Kidney (tissue), 14 donors: ENCODE data around the gene ENTREP1. TPM values are rescaled to one million over a fixed set of nuclear protein-coding genes. Genes with fewer than 3 reads are reported as not detected.

ENCODE experiments used
- DNase-seq, 5 donors: peaks; one replicate each; pipeline ENCODE4 v3.0.0-alpha.2; 2013 to 2020
- FAIRE-seq: peaks from 2 replicates; lab custom pipeline; 2012; peaks lifted over from hg19 to GRCh38; lab: Jason Lieb, UNC
- H3K27ac ChIP-seq, 2 donors: one replicate each; pipeline ENCODE4 v1.7.0; 2013; ENCODE audit warnings: low read depth in 2 of 2, low read length in 2 of 2, inconsistent platforms in 1 of 2
- H3K27me3 ChIP-seq: one replicate; pipeline ENCODE4 v1.7.1; 2013; ENCODE audit warnings: low read length, inconsistent platforms; ENCODE audit not compliant: control insufficient read depth, insufficient read depth
- H3K36me3 ChIP-seq, 3 donors: one replicate each; pipeline versions ENCODE4 v1.7.0 to v1.7.1; 2013; ENCODE audit warnings: low read length in 3 of 3, control low read depth in 1 of 3, inconsistent platforms in 1 of 3; ENCODE audit not compliant: insufficient read depth in 3 of 3, control insufficient read depth in 2 of 3
- H3K4me1 ChIP-seq, 3 donors: one replicate each; pipeline versions ENCODE4 v1.7.0 to v1.7.1; 2013; ENCODE audit warnings: low read length in 3 of 3, inconsistent platforms in 1 of 3, low read depth in 1 of 3; ENCODE audit not compliant: control insufficient read depth in 2 of 3, insufficient read depth in 2 of 3
- H3K4me3 ChIP-seq, 3 donors: one replicate each; pipeline versions ENCODE4 v1.7.0 to v1.8.1; 2013; ENCODE audit warnings: low read length in 3 of 3, control low read depth in 1 of 3, inconsistent platforms in 1 of 3
- H3K9ac ChIP-seq, 3 donors: one replicate each; pipeline versions ENCODE4 v1.7.0 to v1.7.1; 2013; ENCODE audit warnings: low read length in 3 of 3, control low read depth in 1 of 3, inconsistent platforms in 1 of 3
- H3K9me3 ChIP-seq, 3 donors: one replicate each; pipeline versions ENCODE4 v1.7.0 to v1.7.1; 2013; ENCODE audit warnings: low read length in 3 of 3, control low read depth in 1 of 3, inconsistent platforms in 1 of 3; ENCODE audit not compliant: control insufficient read depth in 2 of 3, insufficient read depth in 1 of 3
- intact Hi-C: fragments of 100-400 bp; cut with DNase I; formaldehyde crosslinking; loops from one replicate; pipeline ENCODE4 v1.11.1; 2022
- polyA plus RNA-seq: library from polyadenylated mRNA; stranded (reverse); fragments of 350-450 nt; fragmentation: Illumina TruSeq; extraction: RNeasy Lipid Tissue Mini Kit (QIAGEN cat#74804); gene quantifications from one replicate; pipeline ENCODE4 v1.2.3, GENCODE V29; 2014; ENCODE audit warnings: low read depth, low replicate concordance; ENCODE audit not compliant: insufficient read depth
- total RNA-seq: library from RNA; stranded (reverse); fragmentation: NEBNext Ultra II Directional; extraction: Animal tissue kit (Norgen Biotek cat#: 25700); gene quantifications from one replicate; pipeline ENCODE4 v1.2.1, GENCODE V29; 2021
- TF ChIP-seq, protein P1 (sequence below): IDR thresholded peaks from 3 replicates; pipeline ENCODE4 v1.5.1; 2012; ENCODE audit warnings: mild to moderate bottlenecking, moderate library complexity, borderline replicate concordance; ENCODE audit not compliant: insufficient read depth; ENCODE audit errors: extremely low read depth
- donor health status: control.
- donor health status: control.
- donor health status: control.
- donor health status: control.
- donor health status: control.
- donor health status: DM: yes; HTN: yes; CAD: no.
- donor health status: Normal renal cell carcinoma (clear cell type).

Gene ENTREP1
- total and polyA plus RNA-seq, 2 donors from 2014 or later = 7.5 to 8.6 TPM

- H3K9me3 ChIP-seq = no peaks in the 10 kb centered on the region
- H3K36me3 ChIP-seq = no peaks in the 10 kb centered on the region
- H3K27ac ChIP-seq = no peak overlapping the region
- no peaks in the 10 kb centered on the region for H3K27me3 ChIP-seq
- intact Hi-C loops = no loop called here
- FAIRE-seq (no peak), DNase-seq (no peak)
- no peaks in the 10 kb centered on the region for H3K4me1 ChIP-seq
- H3K4me3 ChIP-seq = no peak overlapping the region
- H3K9ac ChIP-seq = no peak overlapping the region
- TF ChIP-seq, protein P1, sequence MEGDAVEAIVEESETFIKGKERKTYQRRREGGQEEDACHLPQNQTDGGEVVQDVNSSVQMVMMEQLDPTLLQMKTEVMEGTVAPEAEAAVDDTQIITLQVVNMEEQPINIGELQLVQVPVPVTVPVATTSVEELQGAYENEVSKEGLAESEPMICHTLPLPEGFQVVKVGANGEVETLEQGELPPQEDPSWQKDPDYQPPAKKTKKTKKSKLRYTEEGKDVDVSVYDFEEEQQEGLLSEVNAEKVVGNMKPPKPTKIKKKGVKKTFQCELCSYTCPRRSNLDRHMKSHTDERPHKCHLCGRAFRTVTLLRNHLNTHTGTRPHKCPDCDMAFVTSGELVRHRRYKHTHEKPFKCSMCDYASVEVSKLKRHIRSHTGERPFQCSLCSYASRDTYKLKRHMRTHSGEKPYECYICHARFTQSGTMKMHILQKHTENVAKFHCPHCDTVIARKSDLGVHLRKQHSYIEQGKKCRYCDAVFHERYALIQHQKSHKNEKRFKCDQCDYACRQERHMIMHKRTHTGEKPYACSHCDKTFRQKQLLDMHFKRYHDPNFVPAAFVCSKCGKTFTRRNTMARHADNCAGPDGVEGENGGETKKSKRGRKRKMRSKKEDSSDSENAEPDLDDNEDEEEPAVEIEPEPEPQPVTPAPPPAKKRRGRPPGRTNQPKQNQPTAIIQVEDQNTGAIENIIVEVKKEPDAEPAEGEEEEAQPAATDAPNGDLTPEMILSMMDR = no peak
Measured at GRCh38 chr9:69380301-69380700, 55.3 kb downstream of the ENTREP1 start.

DNA sequence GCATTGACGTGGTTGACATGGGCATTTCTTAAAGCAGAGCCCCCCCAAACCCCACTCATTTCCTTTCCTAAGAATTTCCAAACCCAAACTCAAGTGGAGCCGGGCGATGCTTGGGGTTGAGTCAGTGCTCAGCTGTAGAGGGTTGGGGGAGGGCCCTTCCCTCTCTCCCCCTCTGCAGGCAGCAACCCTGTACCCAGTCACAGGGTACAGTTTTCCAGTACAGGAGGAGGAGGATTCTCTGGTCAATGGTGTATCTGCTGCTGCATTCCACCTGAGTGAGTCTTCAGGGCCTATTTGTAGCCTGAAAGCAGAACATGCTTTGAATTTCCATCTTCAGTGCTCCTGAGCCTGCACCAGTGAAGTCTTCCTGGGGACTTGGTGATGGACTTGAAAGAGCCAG lies 55.8 kb downstream of the ENTREP1 start:
- intact Hi-C loops = no loop called here
- no peak overlapping the region for H3K9ac ChIP-seq
- no peaks in the 10 kb centered on the region for H3K27me3 ChIP-seq
- H3K27ac ChIP-seq = no peak overlapping the region
- no peaks in the 10 kb centered on the region for H3K9me3 ChIP-seq
- no peak for DNase-seq
- TF ChIP-seq, protein P1 = no peak
- no peaks in the 10 kb centered on the region for H3K4me1 ChIP-seq
- H3K36me3 ChIP-seq = no peaks in the 10 kb centered on the region
- no peak for FAIRE-seq
- H3K4me3 ChIP-seq = no peak overlapping the region

DNA sequence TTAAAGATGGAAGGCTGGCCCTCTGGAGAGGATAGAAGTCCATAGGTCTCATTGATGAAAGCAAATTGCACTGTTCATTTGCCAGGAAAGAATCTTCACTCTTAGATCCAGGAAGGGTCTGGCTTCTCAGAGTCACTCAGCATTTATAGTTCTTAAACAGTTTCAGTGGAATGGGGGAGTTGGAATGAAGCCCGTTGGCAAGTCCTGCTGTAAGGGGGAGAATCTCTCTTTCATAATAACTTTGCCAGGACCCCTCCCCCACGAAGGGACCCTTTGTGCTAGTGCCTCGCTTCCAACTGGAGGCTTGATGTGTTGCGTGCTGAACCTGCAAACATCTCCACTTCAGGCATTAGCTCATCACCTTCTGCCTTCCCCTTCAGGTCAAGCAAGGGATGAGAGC lies 57.1 kb downstream of the ENTREP1 start:
- Histone ChIP-seq H3K9ac (no peak overlapping the region), H3K4me3 (no peak overlapping the region), H3K36me3 (no peaks in the 10 kb centered on the region), H3K27me3 (no peaks in the 10 kb centered on the region), H3K9me3 (no peaks in the 10 kb centered on the region), H3K27ac (no peak overlapping the region), H3K4me1 (no peaks in the 10 kb centered on the region)
- DNase-seq = no peak
- TF ChIP-seq, protein P1 = no peak
- intact Hi-C loops = no loop called here
- FAIRE-seq = no peak

DNA sequence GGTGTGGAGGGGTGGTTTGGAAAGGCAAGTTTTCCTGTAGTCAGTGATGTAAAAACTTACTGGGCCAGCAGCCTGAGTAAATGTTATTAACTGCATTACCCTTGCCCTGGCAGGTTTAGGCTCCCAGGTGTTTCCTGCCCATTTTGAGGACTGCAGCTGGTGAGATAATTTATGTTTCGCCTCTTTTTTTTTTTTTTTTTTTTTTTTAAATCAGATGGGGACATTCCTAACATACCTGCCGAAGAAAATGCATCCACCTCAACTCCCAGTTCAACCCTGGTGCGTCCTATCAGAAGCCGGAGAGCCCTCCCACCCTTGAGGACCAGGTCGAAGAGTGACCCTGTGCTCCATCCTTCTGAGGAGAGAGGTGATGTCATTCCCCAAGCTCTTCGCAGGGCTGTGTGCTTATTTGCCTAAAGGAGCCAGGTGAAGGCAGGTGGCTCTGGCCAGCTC lies 60.6 kb downstream of the ENTREP1 start:
- Histone ChIP-seq H3K9me3 (no peaks in the 10 kb centered on the region), H3K4me3 (no peak overlapping the region), H3K27me3 (no peaks in the 10 kb centered on the region), H3K27ac (no peak overlapping the region), H3K9ac (no peak overlapping the region), H3K4me1 (no peaks in the 10 kb centered on the region), H3K36me3 (no peaks in the 10 kb centered on the region)
- peak in 3 of 5 donors; percentile 34 to 54 (median 40) for DNase-seq
- no peak for FAIRE-seq
- intact Hi-C loops = no loop called here
- TF ChIP-seq, protein P1 = no peak
